Measurements from ENCODE around the gene IGSF3.

Gene IGSF3

DNA sequence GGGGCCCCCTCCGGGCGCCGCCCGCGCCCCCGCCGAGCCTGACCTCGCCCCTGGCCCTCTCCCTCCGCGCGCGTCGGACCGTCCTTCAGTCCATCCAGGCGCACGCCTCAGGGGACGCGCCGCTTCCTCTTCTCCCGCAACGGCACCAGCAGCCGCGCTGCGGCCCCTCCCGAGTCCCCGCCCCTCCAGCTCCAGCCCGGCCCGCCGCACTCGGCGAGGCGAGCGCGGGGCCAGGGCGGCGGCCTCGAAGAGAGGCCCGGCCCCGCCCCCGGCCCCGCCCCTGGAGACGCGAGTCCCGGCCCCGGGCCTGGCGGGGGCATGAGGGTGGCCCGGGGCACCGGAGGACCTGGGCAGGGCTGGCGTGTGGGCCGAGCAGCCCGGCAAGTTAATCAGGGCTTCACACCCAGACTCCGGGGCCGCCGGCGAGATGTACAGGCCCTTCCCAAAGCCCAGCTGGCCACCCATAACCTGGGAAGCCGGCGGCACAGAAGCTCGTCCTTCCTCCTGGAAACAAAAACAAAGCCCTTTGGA lies at the start of gene IGSF3:
Gene IGSF3, minus strand, starts transcription at position 159 of the 531 bp plus-strand sequence. CDS start 1,407 bp downstream, outside the sequence.
- DNase-seq = peak; percentile 66 to 74

DNA sequence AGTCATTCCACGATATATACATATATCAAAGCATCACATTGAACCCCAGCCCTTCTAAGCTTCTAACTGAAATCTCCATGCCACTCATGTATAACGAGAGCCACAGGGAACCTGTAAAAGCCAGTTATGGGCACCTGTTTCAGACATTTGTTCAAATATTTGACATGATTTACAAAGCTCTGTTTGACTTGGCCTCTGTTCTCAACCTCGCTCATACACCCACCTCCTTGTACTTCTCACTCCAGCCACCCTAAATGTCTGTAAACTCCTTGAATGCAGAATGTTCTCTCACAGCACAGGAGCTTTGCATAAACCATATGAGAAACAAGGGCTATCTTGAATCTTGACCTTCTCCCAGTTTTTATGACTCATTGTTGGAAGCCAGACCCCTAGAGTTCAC lies 49.8 kb upstream of the IGSF3 start:
- no peak for DNase-seq

DNA sequence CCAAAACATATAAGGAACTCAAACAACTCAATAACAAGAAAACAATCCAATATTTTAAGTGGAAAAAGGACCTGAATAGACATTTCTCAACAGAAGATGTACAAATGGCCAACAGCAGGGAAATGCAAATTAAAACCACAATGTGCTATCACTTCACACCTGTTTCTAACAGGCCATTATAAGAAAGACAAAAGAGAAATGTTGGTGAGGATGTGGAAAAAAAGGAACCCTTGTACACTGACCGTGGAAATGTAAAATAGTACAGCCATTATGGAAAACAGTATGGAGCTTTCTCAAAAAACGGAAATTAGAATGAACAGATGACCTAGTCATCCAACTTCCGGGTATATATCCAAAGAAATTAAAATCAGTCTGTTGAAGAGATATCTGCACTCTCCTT lies 48.9 kb upstream of the IGSF3 start:
- DNase-seq = no peak

DNA sequence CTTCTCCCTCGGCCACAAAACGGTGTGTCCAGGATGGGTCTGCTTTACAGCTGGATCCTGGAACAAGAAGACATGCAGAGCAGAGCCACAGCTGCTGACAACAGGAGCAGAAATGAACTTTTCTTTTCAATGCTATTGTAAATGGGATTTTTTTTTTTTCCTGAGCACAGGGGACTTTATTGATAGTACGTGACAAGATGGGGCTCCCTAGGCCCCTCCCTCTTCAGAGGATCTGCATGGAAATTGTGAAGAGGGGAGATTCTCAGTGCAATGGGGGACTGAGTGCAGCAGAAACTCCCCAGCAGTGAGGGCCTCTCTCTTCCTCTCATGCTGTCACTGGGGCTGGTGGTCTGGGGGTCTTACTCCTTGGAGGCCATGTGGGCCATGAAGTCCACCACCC lies 45.9 kb upstream of the IGSF3 start:
- DNase-seq = no peak

DNA sequence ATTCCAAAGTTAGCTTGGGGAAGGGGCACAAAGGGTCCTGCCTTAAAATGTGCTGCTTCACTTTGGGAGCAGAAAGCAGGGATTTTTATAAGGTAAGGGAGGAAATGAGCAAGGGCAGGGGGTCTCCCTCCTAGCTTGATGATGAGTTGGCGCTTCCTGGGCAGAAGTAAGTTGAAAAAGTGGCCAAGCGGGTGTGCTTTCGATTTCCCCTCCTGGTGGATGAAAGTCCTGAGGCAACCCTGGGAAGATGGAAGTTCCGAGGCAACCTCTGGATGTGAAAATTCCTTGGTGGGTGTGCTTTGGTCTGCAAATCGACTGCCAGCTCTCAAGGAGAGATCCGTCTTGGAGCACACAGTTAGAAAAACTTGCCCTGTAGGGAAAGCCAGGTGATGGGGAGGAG lies 45.0 kb upstream of the IGSF3 start:
- DNase-seq = no peak

DNA sequence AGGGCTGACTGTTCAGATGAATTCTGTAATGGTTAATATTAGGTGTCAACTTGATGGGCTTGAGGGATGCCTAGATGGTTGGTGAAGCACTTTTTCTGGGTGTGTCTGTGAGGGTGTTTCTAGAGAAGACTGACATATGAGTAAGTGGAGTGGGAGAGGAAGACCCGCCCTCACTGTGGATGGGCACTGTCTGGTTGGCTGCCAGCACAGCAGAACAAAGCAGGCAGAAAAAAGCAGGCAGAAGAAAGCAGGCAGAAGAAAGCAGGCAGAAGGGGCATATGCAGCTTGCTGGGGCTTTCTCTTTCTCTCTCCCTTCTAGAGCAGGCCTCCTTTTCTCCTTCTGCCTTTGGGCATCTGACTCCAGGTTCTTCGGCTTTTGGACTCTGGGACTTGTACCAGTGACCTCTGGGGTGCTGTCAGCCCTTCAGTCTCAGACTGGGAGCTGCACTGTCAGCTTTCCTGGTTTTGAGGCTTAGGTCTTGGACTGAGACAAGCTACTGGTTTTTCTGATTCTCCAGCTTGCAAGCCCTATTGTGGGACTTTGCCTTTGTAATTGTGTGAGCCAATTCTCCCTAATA lies 43.8 kb upstream of the IGSF3 start:
- DNase-seq = peak; percentile 39 to 48

DNA sequence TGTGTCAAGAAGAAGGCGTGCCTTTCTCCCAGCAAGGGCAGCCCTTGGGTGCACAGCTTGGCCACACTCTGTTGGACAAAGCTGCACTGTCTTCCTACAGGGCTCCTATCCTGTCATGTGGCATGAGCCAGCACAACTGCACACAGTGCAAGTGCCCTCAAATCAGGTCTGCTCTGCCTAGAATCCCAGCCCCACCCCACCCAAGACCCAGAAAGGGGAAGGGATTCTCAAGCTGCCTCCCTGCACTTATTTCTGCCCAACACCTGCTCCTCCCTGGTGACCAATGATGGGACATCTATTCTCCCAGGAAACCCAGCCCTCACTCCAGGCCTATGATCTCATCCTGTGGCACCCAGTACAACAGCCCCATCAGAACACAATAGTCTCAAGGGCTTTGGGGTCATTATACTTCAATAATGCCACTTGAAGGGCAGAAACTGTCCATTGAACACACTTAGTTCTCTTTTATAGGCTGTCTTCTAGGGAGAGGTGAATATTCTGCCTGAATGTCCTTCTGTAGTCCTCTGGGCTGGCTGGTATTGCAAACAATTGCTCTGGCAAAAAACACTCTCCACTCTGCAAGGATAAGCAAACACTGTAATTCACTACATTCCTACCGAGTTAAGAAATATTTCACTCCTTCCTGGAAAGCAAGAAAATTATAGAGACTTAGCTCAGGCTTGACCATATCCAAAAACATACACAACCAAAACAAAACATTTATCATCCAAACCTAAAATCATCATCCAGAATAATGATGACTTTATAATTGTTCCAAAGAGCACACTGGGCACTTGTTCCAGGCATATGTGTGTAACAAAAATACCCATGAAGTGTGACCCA lies 43.1 kb upstream of the IGSF3 start:
- DNase-seq = no peak

DNA sequence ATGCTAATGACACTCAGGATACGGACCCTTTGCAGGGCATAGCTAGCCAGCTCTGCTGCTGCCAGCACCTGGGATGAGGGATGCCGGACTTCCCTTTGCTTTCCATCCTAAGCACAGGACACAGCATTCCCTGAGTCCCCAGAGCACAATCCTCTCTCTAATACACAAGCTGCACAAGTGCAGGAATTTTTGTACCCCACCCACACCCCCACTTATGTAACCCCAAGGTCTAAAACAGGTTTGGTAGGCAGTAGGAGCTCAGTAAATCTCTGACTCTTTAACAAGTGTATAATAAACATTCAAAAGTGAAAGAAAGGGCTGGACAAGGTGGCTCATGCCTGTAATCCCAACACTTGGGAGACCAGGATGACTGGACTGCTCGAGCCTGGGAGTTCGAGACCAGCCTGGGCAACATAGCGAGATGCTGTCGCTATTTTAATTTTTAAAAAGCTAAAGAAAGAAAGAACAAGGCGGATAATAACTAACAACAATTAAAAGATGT lies 42.2 kb upstream of the IGSF3 start:
- no peak for DNase-seq

DNA sequence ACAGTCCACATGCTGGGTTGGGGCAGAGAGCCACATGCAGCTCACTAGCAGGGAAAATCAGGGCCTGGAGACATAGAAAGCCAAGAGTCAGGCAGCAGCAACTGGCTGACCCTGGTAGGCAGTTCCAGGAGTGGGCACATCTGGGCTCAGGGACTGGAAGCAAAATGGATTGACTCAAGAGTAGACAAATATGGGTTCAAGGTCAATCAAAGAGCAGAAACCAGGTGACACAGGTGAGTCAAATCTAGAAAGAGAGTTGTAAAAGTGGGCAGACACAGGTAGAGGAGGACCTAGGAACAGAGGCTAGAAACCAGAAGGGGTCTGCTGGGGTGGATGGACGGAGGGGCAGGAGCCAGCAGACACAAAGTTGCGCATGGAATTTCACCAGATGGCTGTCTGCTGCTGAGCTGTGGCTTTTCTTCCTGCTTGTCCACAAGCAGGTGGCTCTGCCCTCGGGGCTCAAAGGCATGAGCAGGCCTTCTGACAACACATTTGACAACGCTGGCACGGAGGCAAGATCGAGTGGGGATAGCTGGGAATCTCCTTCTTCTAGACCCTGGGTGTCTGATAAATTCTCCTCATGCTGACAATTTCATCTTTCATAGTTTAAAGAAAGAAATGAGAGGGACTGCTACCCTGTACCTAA lies 40.8 kb upstream of the IGSF3 start:
- no peak for DNase-seq

DNA sequence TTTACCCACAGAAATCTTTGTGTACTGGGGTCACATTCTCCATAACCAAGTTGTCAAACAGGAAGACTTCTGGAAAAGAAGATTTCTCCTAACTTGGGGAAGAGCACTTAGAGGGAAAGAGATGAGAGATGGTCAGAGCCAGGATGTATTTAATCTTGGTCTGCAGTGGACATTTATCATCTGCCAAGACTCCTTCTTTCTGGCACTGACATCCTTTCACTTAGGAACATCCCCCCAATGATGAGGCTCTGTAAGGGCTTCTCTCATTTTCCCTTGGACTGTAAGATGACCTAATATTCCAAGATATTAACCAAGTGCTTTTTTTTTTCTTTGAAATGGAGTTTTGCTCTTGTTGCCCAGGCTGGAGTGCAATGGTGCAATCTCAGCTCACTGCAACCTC lies 39.3 kb upstream of the IGSF3 start:
- no peak for DNase-seq

DNA sequence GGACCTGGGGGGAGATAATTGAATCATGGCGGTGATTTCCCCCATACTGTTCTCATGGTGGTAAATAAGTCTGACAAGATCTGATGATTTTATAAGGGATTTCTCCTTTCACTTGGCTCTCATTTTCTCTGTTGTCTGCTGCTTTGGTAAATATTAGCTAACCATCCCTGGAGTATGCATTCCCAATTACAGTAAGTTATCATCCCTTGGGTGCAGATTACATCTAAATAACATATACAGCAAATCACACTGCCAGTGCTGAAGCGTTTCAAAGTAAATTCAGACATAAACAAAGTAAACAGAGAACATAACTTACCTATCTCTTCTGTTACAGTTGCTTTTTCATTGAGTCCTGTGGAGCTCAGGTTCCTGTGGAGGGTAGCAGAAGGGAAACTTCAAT lies 38.6 kb upstream of the IGSF3 start:
- no peak for DNase-seq

DNA sequence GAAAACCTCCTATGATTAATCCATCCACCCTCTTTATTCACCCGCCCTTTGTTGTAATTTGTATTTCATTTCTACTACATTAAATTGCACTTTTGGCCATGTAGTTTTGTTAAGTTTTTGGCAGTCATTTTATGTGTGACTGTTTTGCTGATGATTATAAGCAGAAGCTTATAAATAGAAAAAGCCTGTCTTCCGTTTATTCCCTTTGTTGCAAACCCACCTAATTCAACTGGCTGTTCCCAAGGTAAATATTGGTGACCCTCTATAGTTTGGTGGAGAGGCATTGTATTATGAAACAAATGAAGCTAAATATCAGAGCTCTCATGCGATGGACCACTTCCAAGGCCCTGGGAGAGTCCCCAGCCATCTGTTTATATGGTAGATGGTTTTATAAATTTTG lies 36.7 kb upstream of the IGSF3 start:
- DNase-seq = no peak

DNA sequence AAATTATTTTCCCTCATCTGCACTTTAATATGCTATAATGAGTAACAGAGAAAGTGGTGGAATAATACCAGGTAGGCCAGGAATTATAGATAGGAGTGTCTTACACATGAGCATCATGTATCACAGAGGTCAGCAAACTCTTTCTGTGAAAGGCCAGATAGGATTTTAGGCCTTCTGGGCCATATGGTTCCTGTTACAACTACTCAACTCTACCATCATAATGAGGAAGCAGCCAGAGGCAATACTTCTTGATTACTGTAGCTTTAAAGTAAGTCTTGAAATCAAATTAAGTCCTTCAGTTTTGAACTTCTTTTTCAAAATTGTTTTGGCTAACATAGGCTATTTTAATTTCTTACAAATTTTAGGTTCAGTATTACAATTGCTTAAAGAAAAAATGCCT lies 32.1 kb upstream of the IGSF3 start:
- no peak for DNase-seq

DNA sequence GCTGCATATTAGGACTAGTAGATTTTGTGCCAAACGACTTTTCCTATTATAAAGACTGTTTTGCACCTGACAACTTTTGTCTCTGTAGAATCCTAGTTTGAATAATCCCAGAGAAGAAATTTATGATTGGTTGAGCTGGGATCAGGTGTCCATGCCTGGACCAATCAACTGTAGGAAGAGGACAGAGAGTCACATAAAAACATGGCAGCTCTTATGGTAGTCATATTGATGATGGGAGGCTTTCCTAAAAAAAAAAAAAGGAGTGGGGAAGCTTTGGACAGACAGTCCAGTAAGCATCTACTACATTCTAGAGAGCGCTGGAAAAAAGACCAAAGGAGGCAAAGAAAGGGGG lies 30.7 kb upstream of the IGSF3 start:
- no peak for DNase-seq

DNA sequence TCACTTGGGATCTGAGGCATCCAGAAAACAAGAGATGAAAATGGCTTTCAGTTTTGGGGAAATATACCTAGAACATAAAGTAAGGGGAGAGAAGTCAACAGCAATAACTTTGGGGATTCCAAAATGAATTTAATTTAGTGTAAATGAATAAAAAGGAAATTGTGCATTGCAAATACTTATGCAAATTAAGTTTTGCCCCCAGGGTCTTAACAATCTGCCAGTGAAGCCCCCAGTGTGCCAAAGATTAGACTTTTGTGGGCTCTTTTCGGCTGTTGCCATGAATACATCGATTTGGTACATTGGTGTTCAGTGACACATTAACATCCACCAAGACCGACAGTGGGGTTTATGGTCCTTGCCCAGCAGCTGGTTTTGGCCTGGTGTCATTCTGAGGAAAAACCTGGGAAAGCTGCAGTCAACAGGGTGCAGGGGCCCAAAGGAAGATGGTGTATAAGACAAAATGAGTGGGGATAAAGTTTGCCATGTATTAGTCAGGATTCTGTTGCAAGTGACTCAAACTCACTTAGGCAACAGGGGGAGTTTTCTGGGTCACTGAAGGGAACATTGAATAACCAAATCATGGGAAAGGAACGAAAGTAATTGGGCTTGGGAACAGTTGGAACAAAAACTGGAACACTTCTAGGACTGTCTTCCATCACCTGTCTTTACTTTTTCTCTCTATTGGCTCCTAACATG lies 30.2 kb upstream of the IGSF3 start:
- no peak for DNase-seq

DNA sequence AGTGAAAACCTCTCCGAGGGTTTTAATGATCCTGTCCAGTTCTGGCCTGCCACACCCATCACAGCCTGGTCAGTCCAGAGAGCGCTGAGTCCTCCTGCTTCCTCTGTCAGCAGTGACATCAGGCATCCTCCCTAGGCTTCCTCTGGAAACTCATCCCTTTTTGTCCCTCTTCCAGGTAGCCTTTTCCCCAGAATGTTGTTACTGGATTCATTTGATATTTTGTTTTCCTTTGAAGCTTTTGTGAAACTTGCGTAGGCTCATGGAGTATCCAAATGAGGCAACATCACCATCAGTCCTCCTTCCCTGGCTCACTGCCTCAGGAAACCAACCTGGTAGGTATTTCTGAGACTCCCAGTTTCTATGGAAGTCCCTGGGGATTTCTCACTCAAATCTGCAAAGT lies 27.0 kb upstream of the IGSF3 start:
- no peak for DNase-seq

DNA sequence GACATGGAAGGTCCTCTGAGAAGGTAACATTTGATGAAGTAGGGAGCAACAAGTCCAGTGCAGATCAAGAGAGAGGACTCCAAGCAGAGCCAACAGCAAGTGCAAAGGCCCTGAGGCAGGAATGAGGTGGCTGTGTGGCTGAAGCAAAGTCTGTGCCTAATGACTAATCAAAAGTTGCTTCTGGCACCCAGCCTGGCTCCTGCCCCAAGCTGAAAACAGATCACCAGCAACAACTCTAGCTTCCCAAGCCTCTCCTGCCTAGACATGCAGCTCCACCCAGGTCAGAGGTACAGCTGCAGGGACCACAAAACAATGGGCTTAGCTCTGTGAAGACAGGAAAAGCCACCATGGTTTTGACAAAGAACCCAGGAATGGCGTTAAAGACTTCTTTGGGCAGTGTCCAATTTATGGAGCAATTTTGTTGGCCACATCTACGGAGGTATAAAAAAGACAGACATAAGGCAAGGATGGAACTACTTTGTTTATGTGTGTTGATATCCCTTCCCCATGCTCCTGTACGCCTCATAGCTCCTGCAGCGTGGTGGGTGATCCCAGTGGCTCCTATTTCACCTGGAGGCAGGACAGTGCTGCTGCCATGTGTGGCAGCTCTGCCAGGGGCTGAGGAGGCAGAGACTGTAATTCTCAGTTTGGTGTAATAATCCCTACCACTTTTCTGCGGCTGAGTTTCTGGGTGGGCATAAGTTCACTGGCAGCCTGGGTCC lies 26.4 kb upstream of the IGSF3 start:
- DNase-seq = no peak

DNA sequence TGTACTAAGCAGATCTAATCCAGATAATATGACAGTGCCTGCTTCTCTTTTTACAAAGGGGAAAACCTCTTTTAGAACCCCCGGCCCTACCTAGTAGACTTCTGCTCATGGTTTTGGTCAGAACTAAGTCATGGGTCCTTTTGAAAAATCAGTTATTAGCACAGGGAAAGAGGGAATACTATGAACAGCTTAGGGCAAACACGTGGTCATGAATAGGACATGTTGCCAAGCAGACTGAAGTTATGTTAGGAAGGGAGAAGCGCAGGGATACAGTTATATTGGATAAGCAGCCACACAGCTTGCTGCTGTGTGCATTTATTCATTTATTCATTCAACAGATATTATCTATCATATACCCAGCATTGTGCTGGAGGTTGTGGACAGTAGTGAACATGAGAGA lies 25.3 kb upstream of the IGSF3 start:
- no peak for DNase-seq

DNA sequence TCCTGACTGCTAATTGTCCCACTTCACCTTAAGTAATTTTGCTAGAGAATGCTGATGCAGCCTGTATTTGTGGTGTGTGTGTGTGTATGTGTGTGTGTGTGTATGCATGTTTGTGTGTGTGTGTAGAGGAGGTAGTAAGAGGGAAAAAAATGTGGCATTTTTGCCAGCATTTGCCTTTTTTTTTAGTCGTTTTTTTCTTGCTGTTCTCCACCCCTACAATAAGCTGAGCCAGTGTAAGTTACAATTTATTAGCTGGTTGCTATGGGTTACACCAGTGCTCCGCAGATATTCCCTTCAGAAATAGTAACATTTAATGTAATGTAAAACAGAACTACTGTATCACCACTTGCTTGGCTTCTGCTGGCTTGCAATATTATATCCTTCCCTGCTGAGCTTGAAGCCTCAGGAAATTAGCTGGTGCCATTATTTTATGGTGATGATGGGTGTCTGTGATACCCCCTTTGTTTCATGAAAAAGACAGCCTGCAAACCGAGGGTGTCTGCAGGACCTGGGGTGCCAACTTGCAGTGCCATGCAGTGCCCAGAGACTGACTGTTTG lies 23.4 kb upstream of the IGSF3 start:
- DNase-seq = no peak

DNA sequence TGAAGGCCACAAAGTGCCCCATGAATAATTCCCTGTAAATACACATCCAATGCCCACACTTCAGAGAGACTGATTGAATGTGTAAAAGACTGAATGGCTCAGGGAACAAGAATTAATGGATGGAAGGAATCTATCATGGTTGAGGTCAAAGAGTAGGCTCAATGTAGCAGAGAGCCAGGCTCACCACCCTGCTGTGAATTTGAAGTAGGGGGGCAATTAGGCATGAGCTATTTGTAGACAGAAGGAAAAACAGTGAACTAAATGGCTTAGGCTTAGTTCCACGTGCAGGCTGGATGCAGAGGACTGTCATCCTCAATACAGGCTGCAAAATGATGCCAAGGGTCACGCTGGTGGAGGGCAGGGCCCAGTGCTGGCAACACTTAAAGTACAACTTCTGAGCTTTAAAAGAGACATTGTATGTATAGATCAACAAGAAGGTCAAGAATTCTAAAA lies 22.9 kb upstream of the IGSF3 start:
- DNase-seq = no peak

DNA sequence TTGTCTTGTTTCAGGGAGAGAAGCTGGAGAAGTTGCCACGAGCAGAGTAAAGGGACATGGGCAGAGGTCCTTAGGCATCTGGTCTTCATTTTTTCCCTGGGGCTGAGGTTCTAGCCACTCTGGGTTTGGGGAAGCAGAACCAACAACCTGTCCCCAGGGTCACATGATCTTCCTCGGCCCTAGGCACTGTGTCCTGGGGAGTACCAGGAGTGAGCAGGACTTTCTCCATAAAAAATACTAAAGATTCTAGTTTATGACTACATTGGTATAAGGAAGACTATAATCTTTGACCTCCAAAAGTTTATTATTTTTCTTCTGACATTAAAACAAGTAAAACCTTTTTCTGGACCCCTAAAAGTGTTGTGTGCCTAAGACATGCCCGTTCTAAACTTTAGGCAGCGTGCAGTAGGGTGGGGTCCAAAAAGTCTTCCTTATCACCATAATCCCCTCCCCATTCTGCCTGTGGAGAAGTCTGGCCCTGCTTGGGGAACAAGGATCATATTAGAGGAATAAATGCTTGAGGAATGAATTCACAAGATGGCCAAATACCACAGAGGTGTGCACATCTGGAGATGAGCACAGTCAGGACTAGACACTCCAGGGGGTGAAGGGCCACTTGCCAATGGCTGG lies 19.3 kb upstream of the IGSF3 start:
- DNase-seq = no peak

DNA sequence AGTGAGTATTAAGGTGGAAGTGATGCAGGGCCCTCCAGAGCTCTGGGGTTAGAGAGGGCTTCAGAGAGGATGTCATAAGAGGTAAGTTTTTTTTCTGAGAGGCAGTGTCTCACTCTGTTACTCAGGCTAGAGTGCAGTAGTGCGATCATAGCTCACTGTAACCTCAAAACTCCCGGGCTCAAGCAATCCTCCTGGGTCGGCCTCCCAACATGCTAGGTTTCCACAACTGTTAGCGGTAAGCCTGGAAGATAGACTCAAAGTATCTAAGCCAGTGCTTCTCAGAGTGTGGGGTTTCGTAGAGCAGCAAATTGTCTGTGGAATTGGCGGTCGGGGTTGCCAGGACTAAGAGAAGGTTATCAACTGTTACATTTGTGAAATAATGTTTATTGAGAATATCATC lies 18.6 kb upstream of the IGSF3 start:
- DNase-seq = no peak

Measured in activated T-cell treated with anti-CD3 and anti-CD28 coated beads, Interleukin-2, amount 50 U/mL, for 48 hours (primary cell).